Measurements from ENCODE around the gene IGLL1.

IGLL1 gene

DNA sequence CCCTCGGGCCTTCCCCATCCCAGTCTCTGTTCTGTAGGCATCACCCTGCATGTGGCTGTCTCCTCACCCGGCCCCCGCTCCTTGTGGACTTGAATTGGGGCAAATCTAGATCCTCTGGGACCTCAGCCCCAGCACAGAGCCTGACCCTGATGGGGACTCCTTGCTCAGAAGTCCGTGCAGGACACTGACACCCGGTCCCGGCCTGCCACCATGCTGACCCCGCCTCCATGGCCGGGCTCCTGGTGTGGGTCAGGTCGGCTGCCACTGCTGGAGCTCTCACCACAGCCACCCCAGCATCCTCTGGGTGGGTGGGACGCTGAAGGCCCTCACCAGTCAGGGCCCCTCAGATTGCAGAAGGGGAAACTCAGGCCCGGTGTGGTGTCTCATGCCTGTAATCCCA, 1.8 kb downstream of the IGLL1 start:
- no peaks in the 10 kb centered on the region for H3K9me2 ChIP-seq (replicated peaks; ENCODE audit: insufficient read depth, low read length)
- H3K36me3 ChIP-seq (ENCODE audit: low read length), result no peaks in the 10 kb centered on the region
- H3K79me2 ChIP-seq (ENCODE audit: insufficient read depth, low read length), result no peaks in the 10 kb centered on the region
- no peak overlapping the region for H3K9ac ChIP-seq (ENCODE audit: low read length)
- no peak overlapping the region for H3K4me2 ChIP-seq (ENCODE audit: low read depth, low read length, poor library complexity, severe bottlenecking)
- no peak overlapping the region for H3K27ac ChIP-seq (ENCODE audit: low read depth, low read length)
- no peaks in the 10 kb centered on the region for H4K20me1 ChIP-seq (ENCODE audit: low read depth, low read length)
- no peaks in the 10 kb centered on the region for H3K9me3 ChIP-seq (ENCODE audit: insufficient read depth, low read length)
- TF ChIP-seq, protein P1, sequence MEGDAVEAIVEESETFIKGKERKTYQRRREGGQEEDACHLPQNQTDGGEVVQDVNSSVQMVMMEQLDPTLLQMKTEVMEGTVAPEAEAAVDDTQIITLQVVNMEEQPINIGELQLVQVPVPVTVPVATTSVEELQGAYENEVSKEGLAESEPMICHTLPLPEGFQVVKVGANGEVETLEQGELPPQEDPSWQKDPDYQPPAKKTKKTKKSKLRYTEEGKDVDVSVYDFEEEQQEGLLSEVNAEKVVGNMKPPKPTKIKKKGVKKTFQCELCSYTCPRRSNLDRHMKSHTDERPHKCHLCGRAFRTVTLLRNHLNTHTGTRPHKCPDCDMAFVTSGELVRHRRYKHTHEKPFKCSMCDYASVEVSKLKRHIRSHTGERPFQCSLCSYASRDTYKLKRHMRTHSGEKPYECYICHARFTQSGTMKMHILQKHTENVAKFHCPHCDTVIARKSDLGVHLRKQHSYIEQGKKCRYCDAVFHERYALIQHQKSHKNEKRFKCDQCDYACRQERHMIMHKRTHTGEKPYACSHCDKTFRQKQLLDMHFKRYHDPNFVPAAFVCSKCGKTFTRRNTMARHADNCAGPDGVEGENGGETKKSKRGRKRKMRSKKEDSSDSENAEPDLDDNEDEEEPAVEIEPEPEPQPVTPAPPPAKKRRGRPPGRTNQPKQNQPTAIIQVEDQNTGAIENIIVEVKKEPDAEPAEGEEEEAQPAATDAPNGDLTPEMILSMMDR (IDR thresholded peaks at IDR 0.05; ENCODE audit: insufficient read depth, low read length, poor library complexity, severe bottlenecking), result no peak
- TF ChIP-seq EZH2phosphoT487 (conservative IDR thresholded peaks at IDR 0.05; ENCODE audit: low read length), result no peak
- H3K4me3 ChIP-seq (ENCODE audit: insufficient read depth, low read length, poor library complexity, severe bottlenecking), result no peak overlapping the region
- H3F3A ChIP-seq (ENCODE audit: insufficient read depth), result no peaks in the 10 kb centered on the region
- no peaks in the 10 kb centered on the region for H3K27me3 ChIP-seq (ENCODE audit: low read length)
- no peak overlapping the region for H2AFZ ChIP-seq (ENCODE audit: low read depth, low read length, severe bottlenecking)

- H3K4me2 ChIP-seq (ENCODE audit: low read depth, low read length, poor library complexity, severe bottlenecking), result no peak overlapping the region
- no peak overlapping the region for H3K27ac ChIP-seq (ENCODE audit: low read depth, low read length)
- no peak overlapping the region for H2AFZ ChIP-seq (ENCODE audit: low read depth, low read length, severe bottlenecking)
- no peak overlapping the region for H3K4me3 ChIP-seq (ENCODE audit: insufficient read depth, low read length, poor library complexity, severe bottlenecking)
- H3K79me2 ChIP-seq (ENCODE audit: insufficient read depth, low read length), result no peaks in the 10 kb centered on the region
- no peaks in the 10 kb centered on the region for H3K9me2 ChIP-seq (replicated peaks; ENCODE audit: insufficient read depth, low read length)
- H3K9me3 ChIP-seq (ENCODE audit: insufficient read depth, low read length), result no peaks in the 10 kb centered on the region
- no peaks in the 10 kb centered on the region for H4K20me1 ChIP-seq (ENCODE audit: low read depth, low read length)
- H3F3A ChIP-seq (ENCODE audit: insufficient read depth), result no peaks in the 10 kb centered on the region
- H3K9ac ChIP-seq (ENCODE audit: low read length), result no peak overlapping the region
- TF ChIP-seq EZH2phosphoT487 (conservative IDR thresholded peaks at IDR 0.05; ENCODE audit: low read length), result no peak
- TF ChIP-seq, protein P1 (IDR thresholded peaks at IDR 0.05; ENCODE audit: insufficient read depth, low read length, poor library complexity, severe bottlenecking), result no peak
- no peaks in the 10 kb centered on the region for H3K27me3 ChIP-seq (ENCODE audit: low read length)
- H3K36me3 ChIP-seq (ENCODE audit: low read length), result no peaks in the 10 kb centered on the region
Measured at GRCh38 chr22:23576681-23577080, 3.4 kb downstream of the IGLL1 start.

DNA sequence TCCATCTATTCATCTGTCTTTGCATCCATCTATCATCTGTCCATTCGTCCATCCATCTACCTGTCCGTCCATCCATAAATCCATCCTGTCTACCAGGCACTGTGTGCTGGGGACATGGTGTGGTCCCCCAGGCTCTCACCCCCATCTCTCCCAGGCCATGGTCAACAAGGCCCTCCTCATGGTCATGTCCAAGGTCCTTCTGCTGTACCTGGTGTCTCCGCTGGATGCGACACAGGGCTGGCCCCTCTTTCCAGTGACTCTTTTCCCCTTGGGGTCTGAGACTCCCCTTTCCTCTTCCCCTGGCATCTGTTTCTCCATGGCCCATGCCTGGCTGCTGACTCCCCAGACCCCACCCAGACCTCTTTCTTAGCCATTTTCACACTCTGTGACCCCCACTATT, 4.5 kb downstream of the IGLL1 start:
- Histone ChIP-seq H3K4me2 (ENCODE audit: low read depth, low read length, poor library complexity, severe bottlenecking) (no peak overlapping the region), H3K9me2 (replicated peaks; ENCODE audit: insufficient read depth, low read length) (no peaks in the 10 kb centered on the region), H3K9ac (ENCODE audit: low read length) (no peak overlapping the region), H3K79me2 (ENCODE audit: insufficient read depth, low read length) (no peaks in the 10 kb centered on the region), H3K27me3 (ENCODE audit: low read length) (no peaks in the 10 kb centered on the region), H4K20me1 (ENCODE audit: low read depth, low read length) (no peaks in the 10 kb centered on the region), H3K9me3 (ENCODE audit: insufficient read depth, low read length) (no peaks in the 10 kb centered on the region), H3K36me3 (ENCODE audit: low read length) (no peaks in the 10 kb centered on the region), H2AFZ (ENCODE audit: low read depth, low read length, severe bottlenecking) (no peak overlapping the region), H3F3A (ENCODE audit: insufficient read depth) (no peaks in the 10 kb centered on the region), H3K4me3 (ENCODE audit: insufficient read depth, low read length, poor library complexity, severe bottlenecking) (no peak overlapping the region), H3K27ac (ENCODE audit: low read depth, low read length) (no peak overlapping the region)
- TF ChIP-seq EZH2phosphoT487 (conservative IDR thresholded peaks at IDR 0.05; ENCODE audit: low read length), result no peak

DNA sequence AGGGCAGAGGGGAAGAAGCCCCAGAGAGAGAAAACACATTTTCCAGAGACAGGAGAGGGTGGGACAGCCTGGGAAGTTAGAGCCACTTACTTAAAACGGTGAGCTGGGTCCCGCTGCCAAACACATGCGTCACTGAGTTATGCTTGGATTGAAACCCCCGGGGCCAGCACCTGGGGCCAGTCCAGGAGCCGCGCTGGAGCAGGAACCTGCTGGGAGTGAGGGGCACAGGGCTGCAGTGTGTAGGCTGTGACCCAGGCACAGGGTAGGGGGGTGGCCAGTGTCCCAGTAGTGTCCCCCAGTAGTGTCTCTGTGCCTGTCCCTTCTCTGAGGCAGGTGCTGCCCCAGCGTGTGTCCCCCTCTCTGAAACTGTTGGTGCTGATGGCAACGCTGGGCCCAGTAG, 5.2 kb downstream of the IGLL1 start:
- Histone ChIP-seq H4K20me1 (ENCODE audit: low read depth, low read length) (no peaks in the 10 kb centered on the region), H3K9me3 (ENCODE audit: insufficient read depth, low read length) (no peaks in the 10 kb centered on the region), H3K36me3 (ENCODE audit: low read length) (no peaks in the 10 kb centered on the region), H3K27me3 (ENCODE audit: low read length) (no peaks in the 10 kb centered on the region), H3K4me3 (ENCODE audit: insufficient read depth, low read length, poor library complexity, severe bottlenecking) (no peak overlapping the region), H3K9ac (ENCODE audit: low read length) (no peak overlapping the region), H3F3A (ENCODE audit: insufficient read depth) (no peaks in the 10 kb centered on the region), H2AFZ (ENCODE audit: low read depth, low read length, severe bottlenecking) (no peak overlapping the region), H3K79me2 (ENCODE audit: insufficient read depth, low read length) (no peaks in the 10 kb centered on the region), H3K4me2 (ENCODE audit: low read depth, low read length, poor library complexity, severe bottlenecking) (no peak overlapping the region), H3K9me2 (replicated peaks; ENCODE audit: insufficient read depth, low read length) (no peaks in the 10 kb centered on the region), H3K27ac (ENCODE audit: low read depth, low read length) (no peak overlapping the region)
- TF ChIP-seq, protein P1 (IDR thresholded peaks at IDR 0.05; ENCODE audit: insufficient read depth, low read length, poor library complexity, severe bottlenecking), result no peak
- TF ChIP-seq EZH2phosphoT487 (conservative IDR thresholded peaks at IDR 0.05; ENCODE audit: low read length), result no peak
